ENCODE results near the gene REV3L.

The REV3L gene

DNA sequence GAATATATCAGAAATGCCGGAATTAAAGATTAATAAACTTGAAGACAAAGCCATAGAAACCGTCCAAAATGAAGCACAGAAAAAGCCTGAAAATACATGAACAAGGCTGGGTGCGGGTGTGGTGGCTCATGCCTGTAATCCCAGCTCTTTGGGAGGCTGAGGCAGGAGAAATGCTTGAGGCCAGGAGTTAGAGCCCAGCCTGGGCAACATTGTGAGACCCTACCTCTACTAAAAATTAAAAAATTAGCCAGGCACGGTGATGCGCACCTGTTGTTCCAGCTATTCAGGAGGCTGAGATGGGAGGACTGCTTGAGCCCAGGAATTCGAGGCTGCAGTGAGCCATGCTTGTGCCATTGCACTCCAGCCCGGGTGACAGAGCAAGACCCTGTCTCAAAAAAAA is 32.9 kb downstream of the REV3L start:
- TF ChIP-seq, protein P1, sequence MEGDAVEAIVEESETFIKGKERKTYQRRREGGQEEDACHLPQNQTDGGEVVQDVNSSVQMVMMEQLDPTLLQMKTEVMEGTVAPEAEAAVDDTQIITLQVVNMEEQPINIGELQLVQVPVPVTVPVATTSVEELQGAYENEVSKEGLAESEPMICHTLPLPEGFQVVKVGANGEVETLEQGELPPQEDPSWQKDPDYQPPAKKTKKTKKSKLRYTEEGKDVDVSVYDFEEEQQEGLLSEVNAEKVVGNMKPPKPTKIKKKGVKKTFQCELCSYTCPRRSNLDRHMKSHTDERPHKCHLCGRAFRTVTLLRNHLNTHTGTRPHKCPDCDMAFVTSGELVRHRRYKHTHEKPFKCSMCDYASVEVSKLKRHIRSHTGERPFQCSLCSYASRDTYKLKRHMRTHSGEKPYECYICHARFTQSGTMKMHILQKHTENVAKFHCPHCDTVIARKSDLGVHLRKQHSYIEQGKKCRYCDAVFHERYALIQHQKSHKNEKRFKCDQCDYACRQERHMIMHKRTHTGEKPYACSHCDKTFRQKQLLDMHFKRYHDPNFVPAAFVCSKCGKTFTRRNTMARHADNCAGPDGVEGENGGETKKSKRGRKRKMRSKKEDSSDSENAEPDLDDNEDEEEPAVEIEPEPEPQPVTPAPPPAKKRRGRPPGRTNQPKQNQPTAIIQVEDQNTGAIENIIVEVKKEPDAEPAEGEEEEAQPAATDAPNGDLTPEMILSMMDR (conservative IDR thresholded peaks at IDR 0.05; ENCODE audit: low read depth, low read length): no peak

DNA sequence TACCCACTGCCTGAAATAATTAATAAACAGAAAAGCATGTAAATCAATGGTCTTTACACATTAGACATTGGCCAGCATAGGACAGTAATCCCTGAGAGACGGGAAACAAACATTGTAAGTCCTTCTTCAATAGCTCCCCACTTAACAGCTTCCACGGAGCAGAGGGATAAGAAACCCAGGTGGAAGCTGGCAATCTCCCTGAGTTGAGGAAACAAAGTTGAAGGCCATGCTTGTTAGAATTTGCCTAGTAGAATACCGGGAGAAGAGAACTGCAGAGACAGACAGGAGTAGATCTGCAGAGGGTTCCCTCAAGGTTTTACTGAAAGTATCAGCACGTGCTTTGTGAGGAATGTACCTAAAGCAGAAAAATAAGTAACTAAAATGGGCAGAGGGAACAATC is 33.9 kb downstream of the REV3L start:
- H3K4me3 ChIP-seq (ENCODE audit: low read length): no peak overlapping the region
- DNase-seq (ENCODE audit: low read depth): no peak
- TF ChIP-seq, protein P1 (conservative IDR thresholded peaks at IDR 0.05; ENCODE audit: low read depth, low read length): no peak

More for the DNA sequence above, 32.9 kb downstream of the REV3L start:
- no peak for DNase-seq (ENCODE audit: low read depth)
- H3K4me3 ChIP-seq (ENCODE audit: low read length): no peak overlapping the region

DNA sequence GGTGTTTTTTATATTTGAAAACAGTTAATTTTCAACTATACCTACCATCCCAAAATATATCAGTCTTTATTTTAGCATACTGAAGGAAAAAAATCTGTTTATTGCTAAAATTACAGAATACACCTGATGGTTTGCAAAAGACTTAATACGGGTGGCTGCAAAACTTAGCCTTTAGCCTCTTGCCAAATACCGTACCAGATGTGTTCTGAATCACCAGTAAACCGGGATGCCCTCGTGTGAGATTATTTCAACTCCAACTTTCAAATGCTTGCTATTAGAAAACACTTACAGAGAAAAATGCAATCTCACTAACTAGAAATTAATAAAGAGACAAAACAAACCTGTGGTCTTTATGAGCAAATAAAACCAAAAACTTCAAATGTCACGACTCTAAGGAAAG is 36.0 kb downstream of the REV3L start:
- DNase-seq (ENCODE audit: low read depth): no peak
- H3K4me3 ChIP-seq (ENCODE audit: low read length): no peak overlapping the region
- TF ChIP-seq, protein P1 (conservative IDR thresholded peaks at IDR 0.05; ENCODE audit: low read depth, low read length): no peak

DNA sequence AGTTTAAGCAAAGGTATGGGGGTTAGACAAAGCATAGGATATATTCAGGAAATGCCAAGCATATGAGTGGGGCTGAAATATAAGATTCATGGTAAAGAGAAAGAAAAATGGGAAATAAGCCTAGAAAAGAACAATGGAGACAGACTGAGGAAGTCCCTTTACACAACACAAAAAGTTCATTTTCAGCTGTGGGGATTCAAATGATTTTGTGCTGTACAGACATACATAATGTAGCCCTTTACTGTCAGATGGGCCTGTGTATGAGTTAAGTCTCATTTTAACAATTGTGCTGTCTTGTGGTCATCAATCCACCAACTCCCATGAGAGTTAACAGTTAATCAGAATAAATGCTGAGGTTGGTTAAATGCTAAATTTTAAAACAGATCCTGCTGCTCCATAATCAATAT is 37.2 kb downstream of the REV3L start:
- TF ChIP-seq, protein P1 (conservative IDR thresholded peaks at IDR 0.05; ENCODE audit: low read depth, low read length): no peak
- DNase-seq (ENCODE audit: low read depth): no peak
- no peak overlapping the region for H3K4me3 ChIP-seq (ENCODE audit: low read length)

DNA sequence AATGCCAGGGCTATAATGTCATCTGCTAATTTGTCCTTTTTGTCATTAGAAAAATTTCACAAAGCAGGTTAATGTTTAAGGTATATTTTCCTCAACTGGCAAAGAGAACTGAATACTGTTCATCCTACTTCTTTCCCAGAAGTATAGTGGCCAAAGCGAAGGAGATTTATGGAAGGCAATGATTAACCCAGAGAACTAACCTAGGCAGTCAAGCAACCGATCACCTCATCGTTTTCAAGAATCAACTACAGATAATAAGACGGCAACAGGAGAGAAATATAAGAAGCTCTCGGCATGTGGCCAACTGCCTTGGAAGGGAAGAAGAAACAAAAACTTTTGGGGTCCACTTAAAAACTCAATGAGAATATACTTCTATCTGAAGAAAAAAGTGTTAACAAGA is 38.2 kb downstream of the REV3L start:
- DNase-seq (ENCODE audit: low read depth): no peak
- H3K4me3 ChIP-seq (ENCODE audit: low read length): no peak overlapping the region
- TF ChIP-seq, protein P1 (conservative IDR thresholded peaks at IDR 0.05; ENCODE audit: low read depth, low read length): no peak

DNA sequence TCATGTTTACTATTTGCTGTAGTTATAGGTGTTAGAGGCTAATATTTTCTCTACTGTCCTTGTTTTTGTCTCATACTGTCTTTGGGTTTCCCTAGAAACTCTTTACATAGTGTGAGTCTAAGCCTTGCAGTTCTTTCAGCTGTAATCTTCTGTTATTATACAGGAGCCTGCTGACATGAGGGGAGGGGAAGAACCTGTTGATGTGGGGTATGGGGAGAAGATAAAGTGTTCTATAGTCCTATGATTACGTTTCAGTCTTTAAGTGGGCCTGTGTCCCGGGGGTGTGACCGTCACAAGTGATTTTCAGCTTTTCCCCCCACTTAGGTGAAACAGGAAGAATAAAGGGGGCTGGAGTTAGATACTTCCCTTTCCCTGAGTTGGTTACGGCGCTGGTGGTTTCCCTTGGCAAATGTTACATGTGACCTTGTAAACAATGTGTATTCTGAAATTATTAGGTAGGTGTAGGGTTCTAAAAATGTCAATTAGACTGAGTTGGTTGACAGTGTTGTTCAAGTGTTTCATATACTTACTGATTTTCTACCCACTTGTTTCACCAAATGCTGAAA is 41.3 kb downstream of the REV3L start:
- no peak overlapping the region for H3K4me3 ChIP-seq (ENCODE audit: low read length)
- TF ChIP-seq, protein P1 (conservative IDR thresholded peaks at IDR 0.05; ENCODE audit: low read depth, low read length): no peak
- DNase-seq (ENCODE audit: low read depth): no peak

DNA sequence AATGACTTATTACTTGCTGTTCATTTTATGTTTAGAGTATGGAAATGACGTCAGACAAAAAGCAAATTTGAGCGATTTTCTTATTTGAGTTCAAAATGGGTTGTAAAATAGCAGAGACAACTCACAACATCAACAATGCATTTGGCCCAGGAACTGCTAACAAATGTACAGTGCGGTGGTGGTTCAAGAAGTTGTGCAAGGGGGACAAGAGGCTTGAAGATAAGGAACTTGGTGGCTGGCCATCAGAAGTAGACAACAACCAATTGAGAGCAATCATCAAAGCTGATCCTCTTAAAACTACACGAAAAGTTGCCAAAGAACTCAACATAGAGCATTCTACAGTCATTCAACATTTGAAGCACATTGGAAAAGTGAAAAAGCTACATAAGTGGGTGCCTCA is 43.8 kb downstream of the REV3L start:
- TF ChIP-seq, protein P1 (conservative IDR thresholded peaks at IDR 0.05; ENCODE audit: low read depth, low read length): no peak
- no peak for DNase-seq (ENCODE audit: low read depth)
- no peak overlapping the region for H3K4me3 ChIP-seq (ENCODE audit: low read length)
